ENCODE results near the gene SRCIN1.
A peak's percentile ranks its signal among the peaks of the same experiment; 100 is the strongest.
"Not testable (repeated sequence)": the region's sequence is repeated elsewhere in the genome, so short reads cannot be mapped to it uniquely, and the experiment has no call there.

Gene SRCIN1

GRCh38 chr17:38538906-38539305 is 66.8 kb downstream of the SRCIN1 start:
- in situ Hi-C loops (cut with HindIII; ENCODE audit: low pct_ligation_motif_present, low pct_unique_long_range_greater_than_20kb, low sequenced_read_pairs) = no loop called here
- DNase-seq = no peak

DNA sequence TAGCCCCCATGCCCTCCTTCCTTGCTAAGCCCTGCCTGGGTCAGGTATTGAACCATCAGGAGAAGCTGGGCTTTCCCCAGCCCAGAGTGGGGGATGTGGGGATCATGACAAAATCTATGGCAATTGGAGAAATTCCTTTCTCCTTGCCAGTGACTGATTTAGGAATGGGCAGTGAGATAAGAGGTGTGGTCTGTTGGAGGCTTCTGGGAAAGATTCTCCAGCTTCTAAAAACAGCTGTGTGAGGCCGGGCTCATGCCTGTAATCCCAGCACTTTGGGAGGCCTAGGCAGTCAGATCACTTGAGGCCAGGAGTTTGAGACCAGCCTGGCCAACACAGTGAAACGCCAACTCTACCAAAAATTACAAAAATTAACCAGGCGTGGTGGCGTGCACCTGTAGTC is 69.1 kb downstream of the SRCIN1 start:
- in situ Hi-C loops (cut with HindIII; ENCODE audit: low pct_ligation_motif_present, low pct_unique_long_range_greater_than_20kb, low sequenced_read_pairs) = no loop called here
- DNase-seq = no peak

- in situ Hi-C loops (cut with HindIII; ENCODE audit: low pct_ligation_motif_present, low pct_unique_long_range_greater_than_20kb, low sequenced_read_pairs) = no loop called here
- DNase-seq = no peak
Measured at GRCh38 chr17:38535886-38536285, 69.9 kb downstream of the SRCIN1 start.

DNA sequence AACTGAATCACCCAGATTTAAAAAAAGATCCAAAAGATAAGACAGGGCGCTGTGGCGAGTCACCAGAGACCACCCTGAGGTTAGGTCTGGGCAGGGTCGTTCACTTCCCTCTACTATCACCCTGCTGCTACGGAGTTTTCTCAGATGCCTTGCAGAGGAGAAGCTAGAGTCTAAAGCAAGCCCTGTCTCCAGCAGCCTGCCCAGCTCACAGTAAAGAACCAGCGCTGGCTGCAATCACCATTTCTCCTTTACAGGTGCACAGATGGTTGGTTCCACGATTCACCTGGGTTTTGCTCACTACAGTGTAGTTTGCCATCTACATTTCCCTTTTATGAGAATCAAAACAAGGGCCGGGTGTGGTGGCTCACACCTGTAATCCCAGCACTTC is 71.3 kb downstream of the SRCIN1 start:
- in situ Hi-C loops (cut with HindIII; ENCODE audit: low pct_ligation_motif_present, low pct_unique_long_range_greater_than_20kb, low sequenced_read_pairs) = no loop called here

GRCh38 chr17:38533866-38534497 is 71.8 kb downstream of the SRCIN1 start:
- DNase-seq = no peak
- in situ Hi-C loops (cut with HindIII; ENCODE audit: low pct_ligation_motif_present, low pct_unique_long_range_greater_than_20kb, low sequenced_read_pairs) = no loop called here

More for the DNA sequence above, 71.3 kb downstream of the SRCIN1 start:
- DNase-seq = no peak

DNA sequence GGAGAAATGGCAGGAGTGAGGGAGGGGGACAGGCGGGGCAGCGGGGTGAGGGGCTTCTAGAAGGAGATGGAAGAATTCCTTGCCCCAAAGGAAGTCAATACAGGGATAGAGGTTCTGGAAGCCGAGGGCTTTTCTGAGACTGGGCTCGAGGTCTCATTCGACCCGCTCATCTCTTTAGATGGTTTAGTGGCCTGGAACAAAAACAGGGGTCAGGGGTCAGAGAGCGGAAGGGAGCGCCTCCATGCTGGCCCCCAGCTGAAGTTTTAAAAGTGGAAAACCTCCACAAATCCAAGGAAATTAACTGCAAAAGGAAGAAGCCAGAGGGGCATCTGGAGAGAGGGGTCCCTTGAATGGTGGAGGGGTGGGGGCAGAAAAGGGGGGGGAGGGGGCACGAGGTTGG is 72.5 kb downstream of the SRCIN1 start:
- DNase-seq = no peak
- in situ Hi-C loops (cut with HindIII; ENCODE audit: low pct_ligation_motif_present, low pct_unique_long_range_greater_than_20kb, low sequenced_read_pairs) = no loop called here

- DNase-seq = no peak
- in situ Hi-C loops (cut with HindIII; ENCODE audit: low pct_ligation_motif_present, low pct_unique_long_range_greater_than_20kb, low sequenced_read_pairs) = no loop called here
Measured at GRCh38 chr17:38532451-38532850, 73.3 kb downstream of the SRCIN1 start.

DNA sequence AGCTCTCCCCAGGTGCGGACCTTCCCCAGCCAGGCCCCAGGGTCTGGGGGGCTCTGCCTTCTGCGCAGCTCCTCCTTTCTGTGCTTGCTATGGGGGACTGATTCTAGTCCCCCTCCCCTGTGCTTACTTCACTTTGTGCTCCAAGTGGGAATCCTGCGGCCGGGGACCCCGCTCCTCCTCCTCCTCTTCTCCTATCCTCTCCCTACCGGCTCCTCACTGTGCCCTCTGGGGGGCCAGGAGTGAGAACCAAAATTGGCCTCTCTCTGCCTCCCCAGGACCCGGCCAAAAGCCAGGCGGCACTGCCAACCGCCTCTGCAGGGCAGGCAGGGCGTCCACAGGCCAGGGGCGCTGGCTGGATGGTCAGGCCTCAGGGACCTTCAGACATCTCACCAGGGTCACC is 74.0 kb downstream of the SRCIN1 start:
- in situ Hi-C loops (cut with HindIII; ENCODE audit: low pct_ligation_motif_present, low pct_unique_long_range_greater_than_20kb, low sequenced_read_pairs); DNase-seq: not testable (repeated sequence)

GRCh38 chr17:38530856-38531255 is 74.9 kb downstream of the SRCIN1 start:
- in situ Hi-C loops (cut with HindIII; ENCODE audit: low pct_ligation_motif_present, low pct_unique_long_range_greater_than_20kb, low sequenced_read_pairs); DNase-seq: not testable (repeated sequence)

DNA sequence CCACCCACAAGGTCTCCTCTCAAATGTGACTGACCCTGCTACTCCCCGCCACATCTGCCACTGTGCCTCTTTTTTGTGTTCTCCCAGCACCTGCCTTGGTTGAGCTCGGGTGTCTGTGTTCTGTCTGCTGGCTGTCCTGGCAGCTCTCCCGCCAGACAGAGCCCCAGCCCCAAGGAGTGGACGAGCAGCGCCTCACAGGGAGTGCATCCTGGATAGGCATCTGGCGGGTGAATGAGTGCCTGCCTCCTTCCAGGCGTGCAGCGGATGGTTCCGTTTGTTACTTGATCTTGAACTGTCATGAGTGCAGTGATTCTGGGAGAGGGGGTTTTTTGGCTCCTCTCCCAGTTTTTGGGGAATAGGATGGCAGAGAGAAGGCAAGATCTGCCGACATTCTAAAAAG is 77.6 kb downstream of the SRCIN1 start:
- DNase-seq; in situ Hi-C loops (cut with HindIII; ENCODE audit: low pct_ligation_motif_present, low pct_unique_long_range_greater_than_20kb, low sequenced_read_pairs): not testable (repeated sequence)

GRCh38 chr17:38526526-38526925 is 79.2 kb downstream of the SRCIN1 start:
- DNase-seq; in situ Hi-C loops (cut with HindIII; ENCODE audit: low pct_ligation_motif_present, low pct_unique_long_range_greater_than_20kb, low sequenced_read_pairs): not testable (repeated sequence)

DNA sequence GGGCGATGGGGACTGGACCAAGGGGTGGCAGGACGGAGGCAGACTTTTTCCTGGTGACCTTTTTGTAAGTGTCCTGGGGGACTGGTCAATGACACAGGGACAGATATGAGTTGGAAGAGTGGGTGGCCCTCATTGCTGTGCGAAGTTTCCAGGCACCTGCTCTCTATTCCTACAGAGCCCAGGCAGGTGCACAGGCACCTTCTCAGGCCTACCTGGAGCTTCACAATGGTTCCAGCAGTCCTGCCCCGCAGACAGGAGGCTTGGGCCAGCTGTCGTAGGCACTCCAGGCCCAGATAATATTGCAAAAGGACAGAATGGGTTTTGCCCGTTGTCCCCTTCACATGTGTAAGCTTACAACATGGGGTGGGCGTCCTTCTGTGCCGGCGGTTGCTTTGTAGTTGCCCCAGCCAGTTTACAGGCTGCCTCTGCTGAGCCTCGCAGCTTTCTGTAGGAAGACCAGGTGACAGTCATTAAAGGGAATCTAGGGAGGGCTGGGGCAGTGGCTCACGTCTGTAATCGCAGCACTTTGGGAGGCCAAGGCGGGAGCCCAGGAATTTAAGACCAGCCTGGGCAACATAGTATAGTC is 93.2 kb downstream of the SRCIN1 start:
- in situ Hi-C loops (cut with HindIII; ENCODE audit: low pct_ligation_motif_present, low pct_unique_long_range_greater_than_20kb, low sequenced_read_pairs) = no loop called here
- DNase-seq = no peak

DNA sequence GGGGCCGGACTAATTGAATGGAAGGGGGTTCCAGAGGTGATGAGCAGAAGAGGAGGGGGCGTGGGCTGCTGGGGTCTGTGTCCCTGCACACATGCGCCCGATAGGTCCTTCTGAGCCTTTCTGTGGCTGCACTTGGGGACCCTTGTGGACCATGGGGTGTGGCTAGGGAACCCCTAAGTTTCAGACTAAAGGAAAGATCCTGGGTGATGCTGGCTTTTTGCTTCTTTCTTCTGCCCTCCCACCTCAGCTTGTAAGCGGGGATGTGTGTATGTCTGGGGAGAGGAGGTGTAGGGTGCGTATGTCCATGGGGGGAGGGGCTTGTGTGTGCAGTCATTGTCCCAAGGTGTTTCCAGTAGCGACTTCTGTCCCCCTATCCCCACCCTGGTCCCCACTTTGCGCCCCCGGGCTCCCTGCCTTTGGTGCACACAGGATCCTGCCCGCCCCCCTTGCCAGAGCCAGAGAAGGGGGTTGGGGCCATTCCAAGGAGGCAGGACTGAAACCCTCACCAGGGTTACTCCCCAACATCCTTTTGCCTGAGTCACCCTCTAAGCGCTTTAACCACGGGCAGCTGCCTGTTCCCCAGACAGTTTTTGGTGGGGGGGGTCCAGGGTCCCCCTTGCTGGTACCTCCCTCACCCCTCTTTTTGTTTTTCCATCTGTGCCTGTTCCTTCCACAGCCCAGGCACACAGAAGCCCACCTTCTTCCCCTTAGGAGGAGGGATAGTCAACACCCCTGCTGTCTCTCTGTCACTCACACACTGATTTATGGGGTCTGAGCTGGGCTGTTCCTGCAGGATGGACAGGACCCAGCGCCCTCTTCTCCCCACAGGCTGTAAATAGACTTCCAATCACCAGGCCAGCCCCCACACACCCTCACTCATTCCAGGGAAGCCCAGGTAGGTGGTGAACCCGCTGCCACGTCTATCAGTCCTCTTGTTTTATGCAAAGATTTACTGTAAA is 94.3 kb downstream of the SRCIN1 start:
- in situ Hi-C loops (cut with HindIII; ENCODE audit: low pct_ligation_motif_present, low pct_unique_long_range_greater_than_20kb, low sequenced_read_pairs) = no loop called here
- peak; percentile 60 for DNase-seq

GRCh38 chr17:38510421-38511149 is 95.2 kb downstream of the SRCIN1 start:
- DNase-seq = no peak
- in situ Hi-C loops (cut with HindIII; ENCODE audit: low pct_ligation_motif_present, low pct_unique_long_range_greater_than_20kb, low sequenced_read_pairs) = no loop called here

DNA sequence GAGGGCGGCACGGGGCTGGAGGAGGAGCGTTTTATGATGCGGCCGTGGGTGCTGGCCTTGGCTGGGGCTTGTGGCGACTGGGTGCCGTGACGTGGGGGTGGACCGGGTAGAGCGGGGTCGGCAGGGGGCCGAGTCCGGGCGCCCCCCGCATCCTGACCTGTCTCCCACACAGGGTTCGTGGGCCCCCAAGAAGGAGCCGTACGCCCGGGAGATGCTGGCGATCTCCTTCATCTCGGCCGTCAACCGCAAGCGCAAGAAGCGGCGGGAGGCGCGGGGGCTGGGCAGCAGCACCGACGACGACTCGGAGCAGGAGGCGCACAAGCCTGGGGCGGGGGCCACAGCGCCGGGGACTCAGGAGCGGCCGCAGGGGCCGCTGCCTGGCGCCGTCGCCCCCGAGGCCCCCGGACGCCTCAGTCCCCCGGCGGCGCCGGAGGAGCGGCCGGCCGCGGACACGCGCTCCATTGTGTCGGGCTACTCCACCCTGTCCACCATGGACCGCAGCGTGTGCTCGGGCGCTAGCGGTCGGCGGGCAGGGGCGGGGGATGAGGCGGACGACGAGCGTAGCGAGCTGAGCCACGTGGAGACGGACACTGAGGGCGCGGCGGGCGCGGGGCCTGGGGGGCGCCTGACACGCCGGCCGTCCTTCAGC is 95.9 kb downstream of the SRCIN1 start:
- no peak for DNase-seq
- in situ Hi-C loops (cut with HindIII; ENCODE audit: low pct_ligation_motif_present, low pct_unique_long_range_greater_than_20kb, low sequenced_read_pairs) = no loop called here

DNA sequence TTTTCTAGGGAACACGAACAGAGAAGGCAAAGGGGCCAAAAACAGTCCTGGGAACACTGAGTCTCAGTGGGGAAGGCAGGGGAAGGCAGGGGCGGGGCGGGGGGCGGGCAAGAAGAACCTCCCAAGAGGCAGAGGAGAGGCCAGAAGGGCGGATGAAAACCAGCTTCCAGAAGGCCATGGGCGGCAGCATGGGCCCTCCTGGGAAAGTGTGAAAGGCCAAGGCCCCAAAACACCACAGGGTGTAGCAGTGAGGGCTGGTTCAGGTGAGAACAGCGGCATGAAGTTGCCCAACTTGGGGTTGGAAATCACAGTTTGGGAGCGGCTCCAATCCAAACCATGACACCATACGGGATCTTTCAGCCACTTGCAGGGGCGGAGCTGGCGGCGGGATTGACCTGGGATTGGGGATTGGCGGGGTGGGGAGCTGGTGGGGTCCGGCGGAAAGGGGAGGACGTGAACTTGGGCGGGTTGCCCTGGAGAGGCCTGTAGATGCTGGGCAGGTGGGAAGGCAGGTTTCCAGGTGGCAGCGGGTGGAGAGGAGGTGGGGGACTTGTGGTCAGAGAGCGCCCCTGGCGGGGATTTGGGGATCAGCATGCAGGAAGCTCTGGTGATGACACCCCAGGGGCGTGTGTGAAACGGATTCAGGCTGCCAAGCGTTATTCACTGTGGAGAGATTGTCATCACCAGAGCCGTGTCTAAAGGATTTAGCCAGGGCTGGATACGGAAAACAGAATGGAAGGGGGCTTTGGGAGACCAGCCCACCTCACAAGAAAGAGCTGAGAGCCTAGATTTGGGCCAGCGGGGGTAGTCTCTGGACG is 96.6 kb downstream of the SRCIN1 start:
- in situ Hi-C loops (cut with HindIII; ENCODE audit: low pct_ligation_motif_present, low pct_unique_long_range_greater_than_20kb, low sequenced_read_pairs) = no loop called here
- DNase-seq = no peak

GRCh38 chr17:38508570-38508950 is 97.2 kb downstream of the SRCIN1 start:
- in situ Hi-C loops (cut with HindIII; ENCODE audit: low pct_ligation_motif_present, low pct_unique_long_range_greater_than_20kb, low sequenced_read_pairs) = no loop called here
- DNase-seq = no peak

Data from ACHN (cell line).